Gastrocnemius medialis (tissue), 4 donors: Measurements from ENCODE around the gene ATOSA. TPM values are rescaled to one million over a fixed set of nuclear protein-coding genes. Genes with fewer than 3 reads are reported as not detected.

Experiments used
- ATAC-seq, 2 donors: fragments of 150-250 bp; one replicate each; pipeline ENCODE4 v1.9.1; 2016
- DNase-seq, 2 donors: peaks; one replicate each; pipeline ENCODE4 v3.0.0-alpha.2; 2019
- H3K27ac ChIP-seq, 4 donors: fragments of 200-600 bp; sonication (generic); 1 replicate in 1 of 4; 2 replicates in 3 of 4; pipeline ENCODE4 v1.5.1; 2016 to 2018; ENCODE audit warnings: mild to moderate bottlenecking in 2 of 4, moderate library complexity in 1 of 4
- H3K27me3 ChIP-seq, 3 donors: fragments of 200-600 bp; sonication (generic) in 2 of 3; 1 replicate in 1 of 3; 2 replicates in 2 of 3; pipeline versions ENCODE4 v1.5.1 to v1.6.0; 2016 to 2019; ENCODE audit warnings: mild to moderate bottlenecking in 1 of 3, moderate library complexity in 1 of 3
- H3K36me3 ChIP-seq, 2 donors: fragments of 200-600 bp; sonication (generic) in 1 of 2; one replicate each; pipeline ENCODE4 v1.5.1; 2017 to 2018
- H3K4me1 ChIP-seq, 2 donors: fragments of 200-600 bp; sonication (generic) in 1 of 2; one replicate each; pipeline ENCODE4 v1.5.1; 2016 to 2017; ENCODE audit warnings: mild to moderate bottlenecking in 2 of 2
- H3K4me3 ChIP-seq, 4 donors: fragments of 200-600 bp; sonication (generic) in 3 of 4; 1 replicate in 1 of 4; 2 replicates in 3 of 4; pipeline ENCODE4 v1.5.1; 2016 to 2019; ENCODE audit warnings: mild to moderate bottlenecking in 2 of 4
- H3K9me3 ChIP-seq, 3 donors: fragments of 200-600 bp; sonication (generic) in 2 of 3; 1 replicate in 1 of 3; 2 replicates in 2 of 3; pipeline ENCODE4 v1.5.1; 2016 to 2019
- CTCF ChIP-seq, 5 experiments: fragments of 450-650 bp in 3 of 5; fragments of 200-600 bp in 2 of 5; sonication (generic) in 2 of 5; IDR thresholded peaks in 4 of 5; conservative IDR thresholded peaks in 1 of 5; 1 replicate in 4 of 5; 2 replicates in 1 of 5; pipeline ENCODE4 v1.5.1; 2016 to 2019; ENCODE audit warnings: antibody characterized with exemption in 5 of 5, mild to moderate bottlenecking in 3 of 5, moderate library complexity in 3 of 5
- POLR2A ChIP-seq, 2 donors: fragments of 450-650 bp; IDR thresholded peaks; one replicate each; pipeline ENCODE4 v1.6.1; 2017; ENCODE audit warnings: antibody characterized with exemption in 2 of 2, mild to moderate bottlenecking in 2 of 2, moderate library complexity in 2 of 2
- in situ Hi-C, 4 donors: fragments of 200-750 bp; cut with MboI; loops; one replicate each; pipeline versions ENCODE4 v1.15.0 to v1.8.0; 2017; ENCODE audit warnings: low sequenced_read_pairs in 4 of 4
- intact Hi-C: fragments of 100-400 bp; cut with DNase I; formaldehyde crosslinking; loops from one replicate; pipeline ENCODE4 v1.15.1; 2023; ENCODE audit warnings: low total_unique reads
- total RNA-seq, 4 donors: library from RNA; depleted of rRNA; stranded (reverse); fragments of >200 nt; gene quantifications; one replicate each; pipeline versions ENCODE4 v1.1.0 to v1.2.3, GENCODE V29; 2016

The ATOSA gene
- total RNA-seq, 4 donors from 2014 or later = 61.9 to 491 (median 137) TPM

GRCh38 chr15:52726195-52726594, 47.0 kb upstream of the ATOSA start:
- Histone ChIP-seq H3K4me1 (peaks cover 15 to 25% of the 10 kb centered on the region in 2 donors), H3K9me3 (no peaks in the 10 kb centered on the region), H3K27ac (no peak overlapping the region), H3K27me3 (no peaks in the 10 kb centered on the region), H3K36me3 (no peaks in the 10 kb centered on the region), H3K4me3 (no peak overlapping the region)
- intact Hi-C loops = no loop called here
- in situ Hi-C loops = loop anchor here in 3 of 4 donors (25.0 kb wide), 2 partner anchors 114 to 389 kb away; no protein-coding TSS in a partner anchor
- ATAC-seq (no peak), DNase-seq (no peak)
- TF ChIP-seq CTCF (IDR thresholded peaks at IDR 0.05 in 4 of 5, conservative IDR thresholded peaks at IDR 0.05 in 1 of 5) (no peak), POLR2A (IDR thresholded peaks at IDR 0.05) (no peak)

GRCh38 chr15:52718551-52718950, 39.4 kb upstream of the ATOSA start:
- in situ Hi-C loops = no loop called here
- intact Hi-C loops = no loop called here
- H3K27me3 ChIP-seq = no peaks in the 10 kb centered on the region
- TF ChIP-seq CTCF (IDR thresholded peaks at IDR 0.05 in 4 of 5, conservative IDR thresholded peaks at IDR 0.05 in 1 of 5) = no peak
- TF ChIP-seq POLR2A (IDR thresholded peaks at IDR 0.05) = no peak
- H3K36me3 ChIP-seq = no peaks in the 10 kb centered on the region
- H3K27ac ChIP-seq = no peak overlapping the region
- no peaks in the 10 kb centered on the region for H3K9me3 ChIP-seq
- ATAC-seq (no peak), DNase-seq (no peak)
- H3K4me3 ChIP-seq = no peak overlapping the region
- no peaks in the 10 kb centered on the region for H3K4me1 ChIP-seq

- intact Hi-C loops = no loop called here
- Histone ChIP-seq H3K27ac (no peak overlapping the region), H3K4me3 (no peak overlapping the region), H3K4me1 (no peaks in the 10 kb centered on the region), H3K27me3 (no peaks in the 10 kb centered on the region), H3K9me3 (no peaks in the 10 kb centered on the region), H3K36me3 (no peaks in the 10 kb centered on the region)
- no peak for TF ChIP-seq POLR2A (IDR thresholded peaks at IDR 0.05)
- in situ Hi-C loops = no loop called here
- ATAC-seq = no peak
- DNase-seq = no peak
Observed at GRCh38 chr15:52717924-52718323, 38.7 kb upstream of the ATOSA start.

GRCh38 chr15:52717481-52717880, 38.3 kb upstream of the ATOSA start:
- H3K27me3 ChIP-seq = no peaks in the 10 kb centered on the region
- no peaks in the 10 kb centered on the region for H3K9me3 ChIP-seq
- H3K4me1 ChIP-seq = no peaks in the 10 kb centered on the region
- H3K36me3 ChIP-seq = no peaks in the 10 kb centered on the region
- ATAC-seq = no peak
- no peak overlapping the region for H3K4me3 ChIP-seq
- in situ Hi-C loops (no loop called here), intact Hi-C loops (no loop called here)
- no peak for DNase-seq
- no peak for TF ChIP-seq POLR2A (IDR thresholded peaks at IDR 0.05)
- H3K27ac ChIP-seq = no peak overlapping the region

- in situ Hi-C loops = no loop called here
- H3K36me3 ChIP-seq = no peaks in the 10 kb centered on the region
- no peak for DNase-seq
- TF ChIP-seq CTCF (IDR thresholded peaks at IDR 0.05 in 4 of 5, conservative IDR thresholded peaks at IDR 0.05 in 1 of 5) = no peak
- TF ChIP-seq POLR2A (IDR thresholded peaks at IDR 0.05) = no peak
- H3K27me3 ChIP-seq = no peaks in the 10 kb centered on the region
- H3K9me3 ChIP-seq = no peaks in the 10 kb centered on the region
- no peak for ATAC-seq
- intact Hi-C loops = no loop called here
- H3K4me3 ChIP-seq = no peak overlapping the region
- H3K27ac ChIP-seq = no peak overlapping the region
- H3K4me1 ChIP-seq = no peaks in the 10 kb centered on the region
Observed at GRCh38 chr15:52716536-52716935, 37.3 kb upstream of the ATOSA start.

GRCh38 chr15:52715411-52715810, 36.2 kb upstream of the ATOSA start:
- intact Hi-C loops (no loop called here), in situ Hi-C loops (no loop called here)
- Histone ChIP-seq H3K27me3 (no peaks in the 10 kb centered on the region), H3K27ac (no peak overlapping the region), H3K36me3 (no peaks in the 10 kb centered on the region), H3K4me3 (no peak overlapping the region), H3K4me1 (no peaks in the 10 kb centered on the region), H3K9me3 (no peaks in the 10 kb centered on the region)
- TF ChIP-seq CTCF (IDR thresholded peaks at IDR 0.05 in 4 of 5, conservative IDR thresholded peaks at IDR 0.05 in 1 of 5) = no peak
- no peak for TF ChIP-seq POLR2A (IDR thresholded peaks at IDR 0.05)
- no peak for ATAC-seq
- no peak for DNase-seq
